ENCODE measurements around the gene MBD4.

GRCh38 chr3:129440618-129441190, 956 bp upstream of the MBD4 start:
- no peak for TF ChIP-seq CTCF (IDR thresholded peaks at IDR 0.05)
- TF ChIP-seq POLR2A (IDR thresholded peaks at IDR 0.05), result no peak

Measured in right lobe of liver (tissue), 4 donors.